HG03025 (cell line): ENCODE measurements around the gene CCDC30.

Experiments used
- ATAC-seq: cut with Tn5 transposase; IDR thresholded peaks from one replicate; pipeline ENCODE4 v1.9.1; 2021; ENCODE audit warnings: mild to moderate bottlenecking, moderate library complexity; ENCODE audit not compliant: unreplicated experiment, low FRiP score

CCDC30 gene

DNA sequence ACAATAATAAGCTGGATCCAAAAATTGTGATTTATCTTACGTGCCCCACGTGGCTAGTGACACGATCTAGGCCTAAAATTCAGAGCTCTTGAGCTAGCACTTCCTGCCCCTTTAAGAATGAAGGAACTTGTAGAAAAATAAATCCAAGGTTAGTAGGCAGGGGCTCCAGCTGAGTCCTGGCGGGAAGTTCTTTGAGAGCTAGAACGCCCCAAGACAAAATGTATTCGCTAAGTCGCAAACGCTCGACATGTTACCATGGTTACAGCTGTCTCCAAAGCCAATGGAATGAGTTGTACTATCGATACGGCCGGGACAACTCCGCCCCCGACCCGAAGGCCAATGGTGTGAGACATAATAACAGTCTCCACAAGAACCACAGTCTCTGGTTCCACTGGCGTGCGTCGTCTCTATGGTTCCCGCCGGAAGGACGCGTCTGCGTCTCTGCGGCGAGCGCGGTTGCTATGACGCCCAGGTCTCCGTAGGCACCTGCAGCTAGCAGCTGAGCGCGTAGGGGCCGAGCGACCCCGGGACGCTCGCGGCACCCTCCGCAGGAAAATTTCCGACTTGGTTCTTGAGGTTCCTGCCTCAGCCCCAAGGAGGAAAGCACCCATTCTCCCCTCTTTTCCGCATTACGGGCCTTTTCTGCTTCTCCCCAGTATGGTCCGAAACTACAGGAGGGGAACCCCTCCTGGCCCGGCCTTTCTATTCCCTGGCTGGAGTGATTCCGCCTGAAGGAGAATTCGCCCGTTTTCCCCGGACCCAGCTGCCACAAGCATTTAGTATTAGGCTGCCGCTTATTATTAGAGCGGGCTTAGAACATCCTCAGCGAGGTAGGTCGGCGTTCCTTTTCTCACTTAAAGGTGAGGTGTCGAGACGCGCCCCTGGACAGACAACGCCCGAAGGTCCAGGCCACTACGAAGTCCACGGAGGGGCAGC, at the start of gene CCDC30:
Gene CCDC30 (plus strand): TSS at position 459 of the 936 bp plus-strand sequence. CDS start 17,266 bp downstream, outside the sequence.
- ATAC-seq, result peak; percentile 98

- no peak for ATAC-seq
These were observed 48.3 kb upstream of the CCDC30 start for GRCh38 chr1:42414551-42415496.

DNA sequence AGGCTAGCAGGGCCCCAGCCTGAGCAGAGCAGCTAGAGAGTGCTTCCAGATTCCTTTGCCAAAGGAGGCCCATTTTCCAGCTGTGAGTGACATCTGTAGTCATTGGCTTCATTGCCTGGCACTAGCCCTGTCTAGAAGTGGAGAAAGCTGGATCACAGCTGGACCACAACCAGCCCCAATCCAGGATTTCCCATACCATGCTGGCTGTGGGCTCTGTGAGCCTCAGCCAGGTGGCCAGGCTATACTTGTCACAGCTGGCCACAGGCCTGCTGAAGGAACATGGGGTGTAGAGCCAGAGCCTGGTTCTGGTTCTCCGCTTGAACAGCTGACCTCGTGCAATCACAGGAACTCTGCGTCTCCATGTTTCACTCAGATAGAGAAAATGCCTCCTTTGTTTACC, 45.9 kb upstream of the CCDC30 start:
- ATAC-seq, result no peak

DNA sequence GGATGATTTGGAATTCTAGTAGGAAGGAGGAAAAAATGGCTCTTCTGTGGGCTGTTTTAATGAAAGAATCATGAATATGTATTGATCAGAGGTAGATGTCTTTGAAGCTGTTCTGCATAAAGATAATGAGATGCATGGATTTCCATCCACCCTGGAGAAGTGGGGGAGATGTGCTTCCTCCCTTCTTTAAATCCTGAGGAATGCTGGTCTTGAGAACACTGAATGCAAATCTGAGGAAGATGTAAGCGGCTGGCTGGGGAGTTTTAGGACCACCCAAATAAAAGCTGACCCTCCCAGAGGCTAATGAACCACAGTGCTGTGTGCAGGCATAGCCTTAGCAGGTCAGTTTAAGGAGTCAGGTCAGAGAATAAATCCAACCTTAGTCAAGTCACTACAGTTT, 44.6 kb upstream of the CCDC30 start:
- ATAC-seq, result no peak

- no peak for ATAC-seq
These were observed 43.8 kb upstream of the CCDC30 start for GRCh38 chr1:42419126-42419821.

DNA sequence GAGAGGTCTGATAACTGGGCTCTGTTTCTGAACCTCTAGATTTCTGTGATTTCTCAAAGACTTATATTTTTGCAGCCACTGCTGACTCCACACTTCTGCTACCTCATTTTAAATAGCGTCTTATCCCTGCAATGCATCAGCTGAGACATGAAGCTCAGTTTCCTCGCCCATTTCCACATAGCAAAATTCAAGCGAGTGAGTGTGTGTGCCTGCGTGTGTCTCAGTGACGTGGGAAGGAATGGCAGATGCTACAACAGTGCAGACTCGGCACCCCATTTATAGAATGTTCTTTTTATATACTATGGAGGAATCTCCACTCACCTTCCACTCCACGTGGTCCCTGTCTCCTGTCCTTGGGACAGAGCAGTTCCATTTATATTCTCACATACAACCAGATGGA, 43.0 kb upstream of the CCDC30 start:
- no peak for ATAC-seq

DNA sequence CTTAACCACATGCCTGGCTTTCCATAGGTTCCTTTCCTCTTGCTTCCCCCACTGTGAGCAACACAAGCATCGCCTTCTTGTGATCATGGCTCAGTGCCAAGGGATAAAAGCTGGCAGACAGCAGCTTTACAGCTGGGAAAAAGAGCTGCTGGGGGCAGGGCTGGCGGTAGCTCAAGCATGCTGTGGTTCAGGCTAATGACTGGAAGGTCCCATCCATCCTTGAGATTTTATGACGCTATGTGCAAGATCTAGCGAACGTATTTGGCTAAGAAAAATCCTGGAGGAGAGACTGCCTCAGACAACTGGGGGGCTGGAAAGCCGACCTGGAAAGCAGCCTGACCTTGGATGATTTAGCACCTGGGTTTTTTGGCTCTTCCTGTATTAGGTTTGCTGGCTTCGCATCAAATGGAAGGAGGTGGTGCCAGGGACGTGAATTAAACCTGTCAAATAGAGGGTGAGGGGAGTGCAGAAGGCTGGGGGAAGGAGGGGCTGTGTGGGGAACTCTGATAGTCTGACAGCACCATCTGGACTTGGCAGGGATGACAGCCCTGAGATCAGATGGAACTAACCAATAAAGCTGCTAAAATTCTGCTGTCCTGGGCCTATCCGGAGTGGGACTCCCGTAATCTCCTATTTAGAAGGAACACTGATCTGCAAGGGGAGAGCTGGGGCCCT, 42.0 kb upstream of the CCDC30 start:
- no peak for ATAC-seq

GRCh38 chr1:42422737-42423136, 40.3 kb upstream of the CCDC30 start:
- no peak for ATAC-seq

DNA sequence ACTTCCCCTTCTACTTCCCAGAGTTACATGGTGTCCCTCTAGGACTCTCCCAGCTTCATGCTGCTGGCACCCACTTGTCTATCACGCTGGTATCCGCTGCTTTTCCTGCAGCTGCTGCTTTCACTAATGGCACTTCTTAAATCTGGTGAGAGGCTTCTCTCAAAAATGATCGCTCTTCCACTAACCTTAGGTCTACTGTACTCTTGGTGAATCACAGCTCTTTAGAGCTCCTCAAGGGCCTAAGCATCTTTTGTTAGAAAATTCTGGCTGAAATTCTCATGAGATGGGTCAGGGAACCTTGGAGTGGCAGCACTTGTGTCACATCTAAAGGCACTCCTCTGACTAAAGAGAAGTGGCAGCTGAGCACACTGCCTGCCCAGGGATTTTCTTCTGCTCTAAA, 39.4 kb upstream of the CCDC30 start:
- ATAC-seq, result no peak

GRCh38 chr1:42424201-42424600, 38.9 kb upstream of the CCDC30 start:
- ATAC-seq, result no peak

DNA sequence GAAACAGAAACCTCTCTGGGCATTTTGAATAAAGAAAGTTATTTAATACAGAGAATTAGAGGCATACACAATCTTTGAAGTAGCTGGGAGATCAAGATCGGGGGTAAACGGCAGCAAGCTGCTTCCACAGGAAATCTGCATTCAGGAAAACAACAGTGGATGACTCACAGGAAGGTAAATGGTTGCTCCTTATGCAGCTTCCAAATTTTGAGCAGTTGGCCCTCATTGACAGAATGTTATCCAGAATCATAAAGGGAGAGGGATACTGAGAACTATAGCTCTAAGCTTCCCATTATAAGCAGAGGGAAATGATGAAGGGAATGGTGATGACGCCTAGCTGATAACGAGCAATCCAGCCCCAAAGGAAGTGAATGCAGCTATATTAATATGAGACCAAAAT, 35.8 kb upstream of the CCDC30 start:
- no peak for ATAC-seq

- no peak for ATAC-seq
These were observed 33.5 kb upstream of the CCDC30 start for GRCh38 chr1:42429603-42430002.

DNA sequence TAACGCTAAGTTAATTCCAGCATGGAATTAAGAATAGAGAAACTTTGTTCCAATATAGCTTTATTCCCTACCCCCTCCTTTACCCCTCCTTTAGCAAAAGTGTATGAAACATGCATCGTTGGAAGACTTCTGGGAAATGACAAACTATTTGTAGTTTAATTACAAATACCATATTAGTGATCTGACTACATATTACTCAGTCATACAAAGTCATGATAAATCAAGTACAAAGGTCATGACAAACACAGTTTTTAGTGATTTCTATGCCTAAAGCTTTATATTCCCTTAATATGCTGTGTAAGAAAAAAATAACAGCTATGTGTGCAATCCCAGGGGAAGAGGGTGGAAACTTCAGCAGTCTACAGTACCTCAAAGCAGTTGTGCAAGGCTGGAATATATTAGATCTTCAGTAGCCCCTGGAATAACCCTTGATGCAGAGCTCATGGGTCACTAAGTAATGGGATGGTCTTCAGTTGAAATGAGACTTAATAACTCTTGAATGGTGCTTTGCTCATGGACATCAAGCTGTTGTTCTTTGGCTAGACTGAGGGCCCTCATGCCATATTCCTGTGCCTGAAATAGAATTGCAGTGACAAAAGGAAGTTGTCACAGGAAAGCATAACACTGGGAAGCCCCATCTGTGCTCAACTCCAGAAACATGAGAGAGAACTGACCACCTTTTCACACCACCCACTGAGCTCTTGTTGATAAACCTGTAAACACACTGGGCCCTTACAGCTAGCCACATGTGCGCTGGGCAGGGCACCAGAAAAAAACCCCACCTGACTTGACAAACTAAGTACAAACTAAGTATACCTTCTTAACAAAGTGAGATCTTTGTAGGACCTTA, 32.6 kb upstream of the CCDC30 start:
- no peak for ATAC-seq

- no peak for ATAC-seq
These were observed 31.6 kb upstream of the CCDC30 start for GRCh38 chr1:42431514-42431913.

GRCh38 chr1:42432714-42433113, 30.4 kb upstream of the CCDC30 start:
- no peak for ATAC-seq

- ATAC-seq, result no peak
These were observed 29.7 kb upstream of the CCDC30 start for GRCh38 chr1:42433369-42433768.

DNA sequence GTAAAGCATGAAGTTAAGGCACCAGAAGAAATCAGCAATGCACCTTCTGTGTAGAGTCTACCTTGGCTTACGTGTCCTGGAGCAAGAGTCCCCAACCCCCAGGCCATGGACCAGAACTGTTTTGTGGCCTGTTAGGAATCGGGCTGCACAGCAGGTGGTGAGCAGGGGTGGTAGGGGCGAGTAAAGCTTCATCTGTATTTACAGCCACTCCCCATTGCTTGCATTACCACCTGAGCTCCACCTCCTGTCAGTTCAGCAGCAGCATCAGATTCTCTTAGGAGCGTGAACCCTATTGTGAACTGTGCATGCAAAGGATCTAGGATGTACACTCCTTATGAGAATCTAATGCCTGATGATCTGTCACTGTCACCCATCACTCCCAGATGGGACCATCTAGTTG, 28.7 kb upstream of the CCDC30 start:
- no peak for ATAC-seq

DNA sequence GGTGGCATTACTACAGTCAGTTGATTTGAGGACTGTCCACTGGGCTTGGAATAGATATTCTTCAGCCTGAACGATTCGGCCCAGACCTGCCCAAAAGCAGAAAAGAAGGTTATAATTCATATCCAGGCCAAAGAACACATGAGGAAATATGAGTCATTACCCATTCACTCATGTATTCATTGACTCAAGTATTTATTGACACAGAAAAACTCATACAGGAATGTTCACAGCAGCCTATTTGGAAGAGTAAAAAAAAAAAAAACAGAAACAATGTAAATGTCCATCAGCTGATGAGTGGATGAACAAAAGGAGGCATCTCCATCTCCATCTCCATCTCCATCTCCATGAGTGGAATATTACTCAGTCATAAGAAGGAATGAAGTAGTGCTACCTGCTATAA, 23.1 kb upstream of the CCDC30 start:
- no peak for ATAC-seq

- no peak for ATAC-seq
These were observed 20.4 kb upstream of the CCDC30 start for GRCh38 chr1:42442662-42443061.
